DND-41 (cell line): Measurements from ENCODE around the gene SRPX.

Source experiments
- EZH2 ChIP-seq: IDR thresholded peaks from 3 replicates; pipeline ENCODE4 v1.6.1; 2012; ENCODE audit warnings: borderline replicate concordance, low read depth, mild to moderate bottlenecking, moderate library complexity, low read length, inconsistent platforms; ENCODE audit not compliant: severe bottlenecking
- TF ChIP-seq, protein P1 (sequence below): IDR thresholded peaks from 2 replicates; pipeline ENCODE4 v1.5.1; 2012; ENCODE audit warnings: borderline replicate concordance, low read length, moderate library complexity, mild to moderate bottlenecking; ENCODE audit not compliant: poor library complexity, severe bottlenecking; ENCODE audit errors: extremely low read depth

DNA sequence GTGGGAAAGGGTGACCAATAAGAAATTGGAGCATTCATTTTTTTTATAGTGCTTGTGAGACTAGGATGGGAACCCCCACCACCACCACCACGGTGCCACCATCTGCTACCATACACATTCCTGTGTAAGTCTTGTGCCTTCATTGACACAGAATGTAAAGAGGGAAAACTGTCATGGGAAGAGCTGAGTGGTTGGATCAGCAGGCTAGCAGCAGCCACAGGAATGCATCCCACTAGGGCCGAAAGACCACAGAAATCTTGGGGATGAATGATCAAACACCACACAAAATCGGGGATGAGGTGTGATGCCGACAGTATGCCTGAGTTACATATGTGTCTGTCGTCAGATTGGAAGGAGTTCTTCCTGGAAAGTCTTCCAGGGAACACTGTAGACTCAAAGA, 69.2 kb downstream of the SRPX start:
- TF ChIP-seq, protein P1, sequence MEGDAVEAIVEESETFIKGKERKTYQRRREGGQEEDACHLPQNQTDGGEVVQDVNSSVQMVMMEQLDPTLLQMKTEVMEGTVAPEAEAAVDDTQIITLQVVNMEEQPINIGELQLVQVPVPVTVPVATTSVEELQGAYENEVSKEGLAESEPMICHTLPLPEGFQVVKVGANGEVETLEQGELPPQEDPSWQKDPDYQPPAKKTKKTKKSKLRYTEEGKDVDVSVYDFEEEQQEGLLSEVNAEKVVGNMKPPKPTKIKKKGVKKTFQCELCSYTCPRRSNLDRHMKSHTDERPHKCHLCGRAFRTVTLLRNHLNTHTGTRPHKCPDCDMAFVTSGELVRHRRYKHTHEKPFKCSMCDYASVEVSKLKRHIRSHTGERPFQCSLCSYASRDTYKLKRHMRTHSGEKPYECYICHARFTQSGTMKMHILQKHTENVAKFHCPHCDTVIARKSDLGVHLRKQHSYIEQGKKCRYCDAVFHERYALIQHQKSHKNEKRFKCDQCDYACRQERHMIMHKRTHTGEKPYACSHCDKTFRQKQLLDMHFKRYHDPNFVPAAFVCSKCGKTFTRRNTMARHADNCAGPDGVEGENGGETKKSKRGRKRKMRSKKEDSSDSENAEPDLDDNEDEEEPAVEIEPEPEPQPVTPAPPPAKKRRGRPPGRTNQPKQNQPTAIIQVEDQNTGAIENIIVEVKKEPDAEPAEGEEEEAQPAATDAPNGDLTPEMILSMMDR, result no peak
- TF ChIP-seq EZH2, result no peak
